22Rv1 (cell line): ENCODE data around the gene RNF223.

Source experiments
- ZFX ChIP-seq: fragments of 450-650 bp; IDR thresholded peaks from 2 replicates; pipeline ENCODE4 v1.6.1; 2017; ENCODE audit warnings: antibody characterized with exemption, borderline replicate concordance
- TF ChIP-seq, protein P1 (sequence below): fragments of 450-650 bp; IDR thresholded peaks from 2 replicates; pipeline ENCODE4 v1.5.1; 2017; ENCODE audit warnings: mild to moderate bottlenecking

DNA sequence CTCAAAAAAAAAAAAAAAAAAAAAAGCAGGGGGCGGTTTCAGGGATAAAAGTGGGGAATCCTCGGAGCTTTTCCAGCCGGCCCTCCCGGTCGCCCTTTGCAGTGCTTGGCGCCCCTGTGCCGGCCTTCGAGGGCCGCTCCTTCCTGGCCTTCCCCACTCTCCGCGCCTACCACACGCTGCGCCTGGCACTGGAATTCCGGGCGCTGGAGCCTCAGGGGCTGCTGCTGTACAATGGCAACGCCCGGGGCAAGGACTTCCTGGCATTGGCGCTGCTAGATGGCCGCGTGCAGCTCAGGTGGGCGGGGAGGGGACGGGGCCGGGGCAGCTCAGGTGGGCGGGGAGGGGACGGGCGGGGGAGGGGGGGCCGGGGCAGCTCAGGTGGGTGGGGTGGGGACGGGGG is 25.3 kb downstream of the RNF223 start:
- TF ChIP-seq, protein P1, sequence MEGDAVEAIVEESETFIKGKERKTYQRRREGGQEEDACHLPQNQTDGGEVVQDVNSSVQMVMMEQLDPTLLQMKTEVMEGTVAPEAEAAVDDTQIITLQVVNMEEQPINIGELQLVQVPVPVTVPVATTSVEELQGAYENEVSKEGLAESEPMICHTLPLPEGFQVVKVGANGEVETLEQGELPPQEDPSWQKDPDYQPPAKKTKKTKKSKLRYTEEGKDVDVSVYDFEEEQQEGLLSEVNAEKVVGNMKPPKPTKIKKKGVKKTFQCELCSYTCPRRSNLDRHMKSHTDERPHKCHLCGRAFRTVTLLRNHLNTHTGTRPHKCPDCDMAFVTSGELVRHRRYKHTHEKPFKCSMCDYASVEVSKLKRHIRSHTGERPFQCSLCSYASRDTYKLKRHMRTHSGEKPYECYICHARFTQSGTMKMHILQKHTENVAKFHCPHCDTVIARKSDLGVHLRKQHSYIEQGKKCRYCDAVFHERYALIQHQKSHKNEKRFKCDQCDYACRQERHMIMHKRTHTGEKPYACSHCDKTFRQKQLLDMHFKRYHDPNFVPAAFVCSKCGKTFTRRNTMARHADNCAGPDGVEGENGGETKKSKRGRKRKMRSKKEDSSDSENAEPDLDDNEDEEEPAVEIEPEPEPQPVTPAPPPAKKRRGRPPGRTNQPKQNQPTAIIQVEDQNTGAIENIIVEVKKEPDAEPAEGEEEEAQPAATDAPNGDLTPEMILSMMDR = no peak
- no peak for TF ChIP-seq ZFX
